ENCODE measurements around the gene BBS9. TPM values are rescaled to one million over a fixed set of nuclear protein-coding genes. Genes with fewer than 3 reads are reported as not detected.

The BBS9 gene
- total RNA-seq, 1 experiment from 2014 or later: 5.7 TPM

DNA sequence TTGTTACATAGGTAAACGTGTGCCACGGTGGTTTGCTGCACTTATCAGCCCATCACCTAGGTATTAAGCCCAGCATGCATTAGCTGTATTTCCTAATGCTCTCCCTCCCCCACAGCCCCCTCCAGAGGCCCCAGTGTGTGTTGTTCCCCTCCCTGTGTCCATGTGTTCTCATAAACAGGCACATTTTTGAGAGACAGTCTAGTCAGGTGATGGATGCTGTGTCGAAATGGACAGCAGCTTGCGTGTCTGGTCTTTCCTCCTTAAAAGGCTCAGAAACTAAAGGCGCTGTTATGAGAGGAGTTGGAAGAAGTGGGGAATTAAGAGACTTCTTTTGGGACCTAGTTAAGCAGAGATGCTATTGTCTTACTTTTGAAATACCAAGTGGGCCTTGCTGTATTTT is 296.0 kb downstream of the BBS9 start:
- DNase-seq: no peak
- BruUV-seq (replicated peaks): no TSS peak
- ChIA-PET POLR2A (ENCODE audit: unreplicated experiment) (no interaction called here), CTCF (no interaction called here)
- Histone ChIP-seq H3K79me2 (ENCODE audit: low read length) (no peaks in the 10 kb centered on the region), H2AFZ (ENCODE audit: low read length) (no peak overlapping the region), H3K27ac (ENCODE audit: low read length) (no peak overlapping the region), H3K4me3 (ENCODE audit: low read length) (no peak overlapping the region), H3K9me2 (replicated peaks; ENCODE audit: low read length) (no peaks in the 10 kb centered on the region), H4K20me1 (ENCODE audit: low read length) (no peaks in the 10 kb centered on the region), H3K4me2 (ENCODE audit: low read length) (no peak overlapping the region), H3K36me3 (ENCODE audit: low read depth, low read length) (no peaks in the 10 kb centered on the region; the same call in 1 of the 2 replicates), H3F3A (ENCODE audit: low read length, unreplicated experiment) (no peaks in the 10 kb centered on the region), H3K9ac (ENCODE audit: low read length) (no peak overlapping the region), H3K4me1 (ENCODE audit: insufficient read depth, low read length) (no peaks in the 10 kb centered on the region), H3K27me3 (ENCODE audit: low read length) (no peaks in the 10 kb centered on the region), H3K9me3 (ENCODE audit: low read length) (no peaks in the 10 kb centered on the region)
- TF ChIP-seq, protein P1, sequence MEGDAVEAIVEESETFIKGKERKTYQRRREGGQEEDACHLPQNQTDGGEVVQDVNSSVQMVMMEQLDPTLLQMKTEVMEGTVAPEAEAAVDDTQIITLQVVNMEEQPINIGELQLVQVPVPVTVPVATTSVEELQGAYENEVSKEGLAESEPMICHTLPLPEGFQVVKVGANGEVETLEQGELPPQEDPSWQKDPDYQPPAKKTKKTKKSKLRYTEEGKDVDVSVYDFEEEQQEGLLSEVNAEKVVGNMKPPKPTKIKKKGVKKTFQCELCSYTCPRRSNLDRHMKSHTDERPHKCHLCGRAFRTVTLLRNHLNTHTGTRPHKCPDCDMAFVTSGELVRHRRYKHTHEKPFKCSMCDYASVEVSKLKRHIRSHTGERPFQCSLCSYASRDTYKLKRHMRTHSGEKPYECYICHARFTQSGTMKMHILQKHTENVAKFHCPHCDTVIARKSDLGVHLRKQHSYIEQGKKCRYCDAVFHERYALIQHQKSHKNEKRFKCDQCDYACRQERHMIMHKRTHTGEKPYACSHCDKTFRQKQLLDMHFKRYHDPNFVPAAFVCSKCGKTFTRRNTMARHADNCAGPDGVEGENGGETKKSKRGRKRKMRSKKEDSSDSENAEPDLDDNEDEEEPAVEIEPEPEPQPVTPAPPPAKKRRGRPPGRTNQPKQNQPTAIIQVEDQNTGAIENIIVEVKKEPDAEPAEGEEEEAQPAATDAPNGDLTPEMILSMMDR (conservative IDR thresholded peaks at IDR 0.05; ENCODE audit: low read depth, low read length): no peak
- no peak for TF ChIP-seq EZH2 (IDR thresholded peaks at IDR 0.05; ENCODE audit: low read length, unreplicated experiment)
- no peak for TF ChIP-seq EZH2phosphoT487 (IDR thresholded peaks at IDR 0.05; ENCODE audit: borderline replicate concordance, low read length)
- ATAC-seq: no peak
- intact Hi-C loops (cut with micrococcal nuclease): no loop called here

DNA sequence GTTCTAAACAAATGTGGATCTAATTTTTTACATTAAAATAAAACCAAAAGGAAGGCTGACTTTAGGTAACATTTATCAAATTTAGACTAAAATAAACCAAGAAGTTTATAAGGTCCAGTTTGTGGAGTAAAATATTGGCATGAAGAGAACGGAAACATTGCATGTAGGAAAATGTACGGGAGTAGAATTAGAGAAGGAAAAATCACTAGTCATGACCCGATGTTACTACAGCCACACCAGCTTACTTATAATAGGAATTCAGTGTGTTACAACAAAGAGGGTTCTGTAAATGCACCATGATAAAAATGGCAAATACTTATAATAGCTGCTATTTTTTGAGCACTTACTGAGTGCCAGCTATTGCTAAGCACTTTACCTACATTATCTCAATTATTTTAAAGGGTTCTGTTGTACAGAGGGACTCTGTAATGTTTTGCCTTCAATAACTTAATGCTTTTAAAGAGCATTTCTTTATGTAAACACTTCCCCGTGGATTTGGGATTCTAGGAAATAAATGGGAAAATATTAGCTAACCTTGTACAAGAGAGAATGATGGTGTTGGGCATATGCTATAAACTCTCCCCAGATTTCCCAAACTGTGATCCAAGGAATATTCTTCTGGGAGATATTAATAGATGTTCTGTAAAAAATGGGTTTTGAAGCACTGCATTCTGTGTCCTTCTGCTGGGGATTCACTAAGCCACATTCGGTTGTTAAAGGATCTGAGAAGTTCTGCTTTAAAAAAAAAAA is 296.7 kb downstream of the BBS9 start:
- H3K27ac ChIP-seq (ENCODE audit: low read length): no peak overlapping the region
- no peaks in the 10 kb centered on the region for H3K4me1 ChIP-seq (ENCODE audit: insufficient read depth, low read length)
- intact Hi-C loops (cut with micrococcal nuclease): no loop called here
- no peaks in the 10 kb centered on the region for H4K20me1 ChIP-seq (ENCODE audit: low read length)
- H3K79me2 ChIP-seq (ENCODE audit: low read length): no peaks in the 10 kb centered on the region
- H3K9me2 ChIP-seq (replicated peaks; ENCODE audit: low read length): no peaks in the 10 kb centered on the region
- DNase-seq (no peak), ATAC-seq (no peak)
- ChIA-PET CTCF (no interaction called here), POLR2A (ENCODE audit: unreplicated experiment) (no interaction called here)
- no peaks in the 10 kb centered on the region for H3F3A ChIP-seq (ENCODE audit: low read length, unreplicated experiment)
- no peak for TF ChIP-seq EZH2 (IDR thresholded peaks at IDR 0.05; ENCODE audit: low read length, unreplicated experiment)
- TF ChIP-seq, protein P1 (conservative IDR thresholded peaks at IDR 0.05; ENCODE audit: low read depth, low read length): no peak
- TF ChIP-seq EZH2phosphoT487 (IDR thresholded peaks at IDR 0.05; ENCODE audit: borderline replicate concordance, low read length): no peak
- H2AFZ ChIP-seq (ENCODE audit: low read length): no peak overlapping the region
- BruUV-seq (replicated peaks): no TSS peak
- H3K27me3 ChIP-seq (ENCODE audit: low read length): no peaks in the 10 kb centered on the region
- H3K9me3 ChIP-seq (ENCODE audit: low read length): no peaks in the 10 kb centered on the region
- no peak overlapping the region for H3K9ac ChIP-seq (ENCODE audit: low read length)
- H3K4me2 ChIP-seq (ENCODE audit: low read length): no peak overlapping the region
- H3K36me3 ChIP-seq (ENCODE audit: low read depth, low read length): no peaks in the 10 kb centered on the region; the same call in 1 of the 2 replicates
- no peak overlapping the region for H3K4me3 ChIP-seq (ENCODE audit: low read length)

DNA sequence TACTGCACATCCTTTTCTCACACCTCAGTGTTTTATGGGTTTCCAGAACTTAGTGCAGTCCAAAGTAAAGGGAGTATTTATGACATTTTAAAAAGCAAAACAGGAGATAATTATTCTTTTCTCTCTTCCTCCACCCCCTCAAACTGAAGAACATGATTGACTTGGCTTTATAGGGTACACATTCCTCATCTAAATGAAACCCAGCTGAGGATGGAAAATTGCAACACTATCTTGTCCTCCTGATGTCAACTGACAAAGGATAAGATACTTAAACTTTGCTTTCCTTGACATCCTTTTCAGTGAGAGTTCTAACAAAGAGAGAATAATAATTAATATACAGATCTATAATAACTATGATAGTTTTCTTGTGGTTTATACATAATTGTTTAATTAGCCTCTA is 299.1 kb downstream of the BBS9 start:
- ATAC-seq (no peak), DNase-seq (no peak)
- Histone ChIP-seq H2AFZ (ENCODE audit: low read length) (no peak overlapping the region), H3K4me1 (ENCODE audit: insufficient read depth, low read length) (peaks cover 9% of the 10 kb centered on the region; the same call in 1 of the 2 replicates), H3K36me3 (ENCODE audit: low read depth, low read length) (no peaks in the 10 kb centered on the region; the same call in 1 of the 2 replicates), H3K27me3 (ENCODE audit: low read length) (no peaks in the 10 kb centered on the region), H3K9me3 (ENCODE audit: low read length) (no peaks in the 10 kb centered on the region), H4K20me1 (ENCODE audit: low read length) (no peaks in the 10 kb centered on the region), H3K9ac (ENCODE audit: low read length) (no peak overlapping the region), H3K9me2 (replicated peaks; ENCODE audit: low read length) (no peaks in the 10 kb centered on the region), H3K4me2 (ENCODE audit: low read length) (no peak overlapping the region), H3K4me3 (ENCODE audit: low read length) (no peak overlapping the region), H3K27ac (ENCODE audit: low read length) (no peak overlapping the region), H3K79me2 (ENCODE audit: low read length) (no peaks in the 10 kb centered on the region), H3F3A (ENCODE audit: low read length, unreplicated experiment) (no peaks in the 10 kb centered on the region)
- ChIA-PET CTCF (interaction anchor here (0.9 kb wide), 1 partner anchor 504 kb away, joined by 3 read pairs; no protein-coding TSS in a partner anchor), POLR2A (ENCODE audit: unreplicated experiment) (no interaction called here)
- intact Hi-C loops (cut with micrococcal nuclease): no loop called here
- BruUV-seq (replicated peaks): no TSS peak
- TF ChIP-seq, protein P1 (conservative IDR thresholded peaks at IDR 0.05; ENCODE audit: low read depth, low read length): no peak
- TF ChIP-seq EZH2phosphoT487 (IDR thresholded peaks at IDR 0.05; ENCODE audit: borderline replicate concordance, low read length): no peak
- no peak for TF ChIP-seq EZH2 (IDR thresholded peaks at IDR 0.05; ENCODE audit: low read length, unreplicated experiment)
